IPS-NIHi7 (cell line): ENCODE results near the gene RUVBL2.
"Not testable (repeated sequence)": the region's sequence is repeated elsewhere in the genome, so short reads cannot be mapped to it uniquely, and the experiment has no call there.

Experiments used
- DNase-seq: peaks from one replicate; pipeline ENCODE4 v3.0.0; 2012; ENCODE audit warnings: mixed read lengths; ENCODE audit errors: extremely low spot score

RUVBL2 gene

DNA sequence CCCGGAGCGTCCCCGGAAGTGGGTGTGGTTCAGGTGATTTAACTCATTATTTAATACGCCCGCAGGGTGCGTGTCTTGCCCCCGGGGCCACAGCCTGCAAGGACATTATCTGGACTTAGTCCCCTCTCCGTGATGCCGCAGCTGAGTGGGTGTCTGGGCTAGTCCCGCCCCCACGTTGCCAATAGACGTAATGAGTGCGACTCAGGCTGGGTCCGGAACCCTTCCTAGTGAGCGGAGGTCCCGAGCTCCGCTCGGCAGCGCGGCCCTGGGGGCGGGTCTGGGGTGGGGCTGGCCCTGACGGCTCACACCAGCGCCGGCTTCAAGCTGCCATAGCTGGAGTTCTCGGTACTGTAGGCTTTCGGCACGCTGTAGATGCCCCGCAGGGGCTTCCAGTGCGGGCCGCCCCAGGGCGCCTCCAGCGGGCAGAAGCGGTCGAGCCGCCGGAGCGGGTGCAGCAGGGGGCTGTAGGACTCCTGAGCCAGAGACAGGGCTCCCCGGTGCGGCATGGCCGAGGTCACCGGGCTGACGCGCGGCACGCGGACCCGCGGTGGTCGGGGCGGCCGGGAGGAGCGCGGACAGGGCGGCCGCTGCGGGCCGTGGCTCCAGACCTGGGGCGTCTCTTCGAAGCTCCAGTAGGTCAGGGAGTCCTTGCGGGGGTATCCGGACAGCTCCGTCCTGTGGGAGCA is 24.1 kb downstream of the RUVBL2 start:
- DNase-seq, result peak; percentile 85

DNA sequence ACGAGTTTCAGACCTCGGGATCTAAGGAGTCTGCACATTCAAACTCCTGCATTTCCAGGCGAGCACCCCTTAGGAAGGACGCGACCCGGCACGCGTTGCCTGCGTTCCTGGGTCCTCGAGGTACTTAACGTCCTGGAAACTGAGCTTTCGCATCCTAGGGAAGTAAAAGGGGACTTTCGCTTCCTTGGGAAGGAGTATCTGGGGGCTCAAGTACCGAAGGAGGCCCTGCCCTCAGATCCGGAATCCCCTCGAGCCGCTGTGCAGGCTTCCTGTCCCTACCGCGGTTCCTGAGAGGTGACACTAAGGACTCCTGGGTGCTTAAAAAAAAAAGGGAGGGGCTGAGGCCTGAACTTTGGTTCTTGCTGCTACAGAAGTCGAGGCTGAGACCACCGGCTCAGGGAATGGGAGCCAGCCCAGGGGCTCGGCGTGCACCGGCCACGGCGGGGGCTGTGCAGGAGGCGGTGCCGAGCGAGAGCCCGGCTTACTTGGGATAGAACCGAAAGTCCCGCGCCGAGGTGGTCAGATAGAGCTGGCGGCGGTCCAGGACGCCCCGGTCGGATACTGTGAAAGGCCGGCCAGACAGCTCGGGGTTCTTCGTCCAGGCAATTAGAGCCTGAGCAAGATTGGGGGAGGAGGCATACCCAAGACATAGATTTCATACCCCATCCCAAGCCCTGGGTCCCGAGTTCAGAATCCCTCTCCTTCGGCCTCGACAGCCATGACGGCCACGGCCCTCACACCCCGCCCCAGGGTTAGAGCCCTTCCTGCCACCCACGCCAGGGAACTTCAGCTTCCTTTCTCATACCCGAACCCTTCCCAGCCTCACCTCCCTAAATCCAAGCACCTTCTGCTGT is 24.9 kb downstream of the RUVBL2 start:
- not testable (repeated sequence) for DNase-seq

DNA sequence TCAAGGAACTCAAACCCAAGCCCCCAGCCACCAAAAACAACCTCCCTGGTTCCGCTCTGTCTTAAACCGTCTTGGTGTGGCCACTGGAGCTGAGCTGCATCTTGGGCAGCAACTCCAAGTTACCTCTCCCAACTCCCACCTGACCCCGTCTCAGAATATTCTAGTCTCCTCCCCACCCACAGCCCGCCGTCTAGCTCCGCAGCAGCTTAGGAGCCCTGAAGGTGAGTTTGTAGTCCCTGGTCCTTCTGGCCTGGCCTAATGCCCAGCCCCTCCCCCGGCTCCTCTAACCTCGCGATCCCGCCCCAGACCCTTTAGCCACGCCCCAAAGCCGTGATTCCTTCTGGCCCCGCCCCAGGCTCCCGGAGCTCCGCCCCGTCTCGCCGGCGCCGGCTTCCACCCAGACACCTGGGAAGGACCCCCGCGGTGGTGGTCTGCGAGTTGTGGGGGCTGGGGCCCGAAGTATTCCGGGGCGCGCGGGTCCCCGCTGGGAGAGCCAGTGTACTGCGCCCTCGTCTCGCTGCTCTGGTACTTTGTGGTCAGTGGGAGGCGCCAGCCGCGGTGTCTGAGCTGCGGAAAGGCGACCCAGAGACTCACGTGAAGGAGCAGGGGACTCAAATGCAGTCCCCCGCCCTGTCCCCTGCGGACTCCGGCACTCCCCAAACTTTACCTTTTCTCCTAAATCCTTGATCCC is 25.7 kb downstream of the RUVBL2 start:
- DNase-seq, result peak; percentile 79

DNA sequence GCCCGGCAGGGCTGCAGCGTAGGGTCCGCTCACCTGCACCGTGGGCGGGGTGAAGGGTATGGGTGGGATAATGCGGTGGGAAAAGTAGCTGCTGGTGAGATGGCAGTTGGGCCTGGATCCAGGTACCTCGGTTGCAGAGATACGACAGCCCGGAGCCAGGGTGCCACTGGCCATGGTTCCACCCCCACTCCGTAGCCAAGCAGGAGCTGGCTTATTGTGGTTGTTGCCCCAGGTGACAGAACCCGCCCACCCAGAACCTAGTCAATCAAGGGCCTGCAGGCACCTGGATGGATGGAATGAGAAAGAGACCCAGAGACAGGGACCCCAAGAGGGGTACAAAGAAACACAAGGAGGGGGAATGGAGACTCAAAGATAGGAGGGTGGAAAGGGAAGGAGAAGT is 26.7 kb downstream of the RUVBL2 start:
- DNase-seq, result peak; percentile 41

DNA sequence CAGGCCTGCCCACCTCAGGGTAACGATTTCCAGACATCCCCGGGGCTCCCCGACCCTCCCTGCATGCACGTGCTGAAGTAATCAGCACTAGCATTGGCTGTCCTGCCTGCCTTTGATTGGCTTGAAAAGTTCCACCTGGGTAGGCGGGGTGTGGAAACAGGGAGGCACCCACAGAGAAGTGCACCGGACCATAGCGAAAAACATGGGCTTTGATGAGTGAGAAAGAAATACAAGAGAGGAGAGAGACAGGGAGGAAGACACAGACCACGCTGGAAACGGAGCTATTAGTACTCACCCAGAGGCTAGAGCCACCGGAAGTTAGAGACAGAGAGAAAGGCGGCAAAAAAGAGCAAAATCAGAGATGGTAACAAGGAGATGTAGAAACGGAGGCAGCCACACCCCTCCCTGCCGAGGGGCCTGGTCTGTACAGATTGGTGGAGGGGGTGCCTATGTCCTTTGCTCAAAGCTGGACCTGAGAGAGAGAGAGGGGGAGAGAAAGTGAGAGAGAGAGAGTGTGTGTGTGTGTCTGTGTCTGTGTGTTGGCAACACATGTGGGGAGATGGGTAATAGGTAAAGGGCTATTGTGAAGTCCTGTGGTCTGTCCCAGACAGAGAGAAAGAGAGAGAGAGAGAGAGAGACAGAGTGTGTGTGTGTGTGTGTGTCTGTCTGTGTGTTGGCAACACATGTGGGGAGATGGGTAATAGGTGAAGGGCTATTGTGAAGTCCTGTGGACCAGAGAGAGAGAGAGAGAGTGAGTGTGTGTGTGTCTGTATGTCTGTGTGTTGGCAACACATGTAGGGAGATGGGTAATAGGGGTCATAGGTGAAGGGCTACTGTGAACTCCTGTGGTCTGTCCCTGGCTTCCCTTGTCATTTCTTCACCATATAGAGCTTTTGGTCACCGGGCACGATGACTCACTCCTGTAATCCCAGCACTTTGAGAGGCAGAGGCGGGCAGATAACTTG is 27.5 kb downstream of the RUVBL2 start:
- no peak for DNase-seq

DNA sequence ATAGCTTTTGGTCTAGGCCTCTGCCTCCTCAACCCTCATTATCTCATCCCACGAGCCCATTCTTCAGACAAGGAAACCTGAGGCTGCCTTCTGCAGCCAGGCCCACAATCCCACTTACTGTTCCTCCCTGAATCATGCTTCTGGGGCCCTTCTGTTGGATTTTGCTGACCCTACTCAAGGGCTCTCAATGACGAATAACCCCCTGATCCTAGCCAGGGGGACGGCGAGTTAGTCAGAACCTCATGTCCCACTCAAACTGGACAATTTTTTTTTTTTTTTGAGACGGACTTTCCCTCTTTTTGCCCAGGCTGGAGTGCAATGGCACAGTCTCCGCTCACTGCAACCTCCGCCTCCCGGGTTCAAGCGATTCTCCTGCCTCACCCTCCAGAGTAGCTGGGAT is 28.4 kb downstream of the RUVBL2 start:
- no peak for DNase-seq

DNA sequence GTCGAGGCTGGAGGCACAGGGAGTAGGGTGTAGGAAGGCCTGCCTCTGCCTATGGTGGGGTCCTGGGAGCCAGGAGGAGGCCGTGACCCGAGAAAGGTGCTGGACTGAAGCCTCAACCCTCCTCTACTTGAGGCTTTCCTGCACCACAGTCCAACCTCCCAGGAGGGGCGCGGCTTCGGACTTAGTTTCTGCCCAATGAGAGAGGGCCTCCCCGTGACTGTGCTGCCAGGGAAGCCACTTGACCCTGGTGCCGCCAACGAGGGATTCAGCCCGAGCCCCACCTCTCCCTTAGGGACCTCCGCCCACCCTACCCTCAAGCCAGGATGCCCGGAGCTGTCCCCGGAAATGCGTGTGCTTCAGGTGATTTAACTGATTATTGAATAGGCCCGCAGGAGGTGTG is 30.5 kb downstream of the RUVBL2 start, which contains the start of gene CGB3:
CGB3 (minus strand) TSS at position 101 of the 400 bp plus-strand sequence. CDS start 362 bp downstream, outside the sequence.
- not testable (repeated sequence) for DNase-seq

DNA sequence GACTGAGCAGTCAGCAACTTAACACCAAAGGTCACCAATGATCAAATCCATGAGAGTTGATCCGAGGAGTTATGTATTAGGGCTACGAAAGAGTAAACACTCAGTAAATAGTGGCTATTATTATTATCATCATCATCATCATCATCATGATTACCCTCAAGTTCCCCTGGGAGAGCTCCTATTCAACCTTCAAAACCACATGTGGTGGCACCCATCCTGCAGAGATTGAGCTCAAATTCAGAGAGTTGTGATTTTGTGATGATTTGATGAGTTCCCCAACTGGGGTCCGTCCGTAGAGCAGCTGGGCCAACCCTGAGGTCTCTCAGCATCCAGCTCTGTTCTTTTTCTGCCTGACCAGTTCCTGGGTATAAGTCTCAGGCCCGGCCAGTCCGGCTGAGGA is 31.4 kb downstream of the RUVBL2 start:
- DNase-seq, result not testable (repeated sequence)

DNA sequence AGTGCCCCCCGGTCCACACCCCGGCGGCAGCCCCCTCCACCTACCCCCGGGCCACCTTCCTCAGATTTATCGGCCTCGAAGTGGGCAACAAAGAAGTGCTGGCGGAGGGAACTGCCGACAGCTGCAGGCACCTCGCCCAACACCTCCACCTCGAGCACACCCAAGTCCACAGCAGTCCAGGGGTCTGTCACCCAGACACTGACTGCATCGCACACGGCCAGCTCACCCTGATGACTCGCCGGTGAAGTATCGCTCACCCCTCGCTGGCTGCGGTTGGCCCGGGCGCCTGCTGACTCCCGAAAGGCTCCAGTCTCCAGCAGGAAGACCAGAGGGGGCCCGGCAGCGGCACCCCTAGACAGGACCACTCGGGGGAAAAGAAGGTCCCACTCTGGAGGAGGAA is 31.9 kb downstream of the RUVBL2 start:
- DNase-seq, result not testable (repeated sequence)

DNA sequence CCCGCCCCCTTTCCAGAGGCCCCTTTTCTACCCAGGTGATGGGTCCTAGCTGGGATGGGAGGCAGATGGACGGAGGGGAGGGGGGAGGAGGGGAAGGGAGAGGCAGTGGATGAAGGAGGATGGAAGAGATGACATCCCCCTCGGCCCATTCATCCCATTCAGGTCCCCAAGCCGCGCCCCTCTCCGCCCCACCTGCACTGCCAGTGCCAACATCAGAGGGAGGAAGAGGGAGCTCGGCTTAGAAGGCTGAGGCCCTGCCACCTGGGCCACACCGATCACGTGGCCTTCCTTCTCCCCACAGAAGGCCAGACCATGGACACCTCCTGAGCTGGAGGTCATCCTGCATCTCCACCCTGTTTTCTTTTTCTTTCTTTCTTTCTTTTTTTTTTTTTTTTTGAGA is 35.0 kb downstream of the RUVBL2 start:
- not testable (repeated sequence) for DNase-seq

DNA sequence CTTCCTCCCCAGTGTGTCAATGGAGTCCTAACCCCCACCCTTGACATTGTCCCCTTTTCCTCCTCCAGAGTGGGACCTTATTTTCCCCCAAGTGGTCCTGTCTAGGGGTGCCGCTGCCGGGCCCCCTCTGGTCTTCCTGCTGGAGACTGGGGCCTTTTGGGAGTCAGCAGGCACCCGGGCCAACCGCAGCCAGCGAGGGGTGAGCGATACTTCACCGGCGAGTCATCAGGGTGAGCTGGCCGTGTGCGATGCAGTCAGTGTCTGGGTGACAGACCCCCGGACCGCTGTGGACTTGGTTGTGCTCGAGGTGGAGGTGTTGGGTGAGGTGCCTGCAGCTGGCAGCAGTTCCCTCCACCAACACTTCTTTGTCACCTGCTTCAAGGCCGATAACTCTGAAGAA is 36.1 kb downstream of the RUVBL2 start:
- not testable (repeated sequence) for DNase-seq

DNA sequence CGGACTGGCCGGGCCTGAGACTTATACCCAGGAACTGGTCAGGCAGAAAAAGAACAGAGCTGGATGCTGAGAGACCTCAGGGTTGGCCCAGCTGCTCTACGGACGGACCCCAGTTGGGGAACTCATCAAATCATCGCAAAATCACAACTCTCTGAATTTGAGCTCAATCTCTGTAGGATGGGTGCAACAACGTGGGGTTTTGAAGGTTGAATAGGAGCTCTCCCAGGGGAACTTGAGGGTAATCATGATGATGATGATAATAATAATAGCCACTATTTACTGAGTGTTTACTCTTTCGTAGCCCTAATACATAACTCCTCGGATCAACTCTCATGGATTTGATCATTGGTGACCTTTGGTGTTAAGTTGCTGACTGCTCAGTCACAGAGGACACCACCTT is 36.6 kb downstream of the RUVBL2 start:
- not testable (repeated sequence) for DNase-seq

DNA sequence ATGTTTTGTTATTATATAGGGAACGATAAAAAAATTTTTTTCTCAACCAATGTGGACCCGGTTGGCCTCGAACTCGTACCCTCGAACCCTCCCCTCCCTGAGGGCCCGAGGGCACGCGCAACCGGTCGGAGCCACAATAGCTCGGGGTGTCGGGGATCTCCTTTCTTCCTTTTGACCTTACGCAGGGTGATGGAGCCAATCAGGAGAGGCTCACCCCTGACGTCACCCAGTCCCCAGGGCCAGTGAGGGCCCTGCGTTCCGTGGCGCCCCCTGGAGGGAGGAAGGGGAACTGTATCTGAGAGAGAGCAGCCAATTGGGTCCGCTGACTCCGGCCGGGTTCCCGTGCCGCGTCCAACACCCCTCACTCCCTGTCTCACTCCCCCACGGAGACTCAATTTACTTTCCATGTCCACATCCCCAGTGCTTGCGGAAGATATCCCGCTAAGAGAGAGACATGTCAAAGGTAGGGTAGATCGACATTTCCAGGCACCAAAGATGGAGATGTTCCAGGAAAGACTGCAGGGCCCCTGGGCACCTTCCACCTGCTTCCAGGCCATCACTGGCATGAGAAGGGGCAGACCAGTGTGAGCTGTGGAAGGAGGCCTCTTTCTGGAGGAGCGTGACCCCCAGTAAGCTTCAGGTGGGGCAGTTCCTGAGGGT is 38.1 kb downstream of the RUVBL2 start, which contains the start of gene CGB2:
CGB2 (plus strand) TSS at position 249 of the 660 bp plus-strand sequence; CDS start at position 455, 206 bp downstream.
- DNase-seq, result peak; percentile 74

DNA sequence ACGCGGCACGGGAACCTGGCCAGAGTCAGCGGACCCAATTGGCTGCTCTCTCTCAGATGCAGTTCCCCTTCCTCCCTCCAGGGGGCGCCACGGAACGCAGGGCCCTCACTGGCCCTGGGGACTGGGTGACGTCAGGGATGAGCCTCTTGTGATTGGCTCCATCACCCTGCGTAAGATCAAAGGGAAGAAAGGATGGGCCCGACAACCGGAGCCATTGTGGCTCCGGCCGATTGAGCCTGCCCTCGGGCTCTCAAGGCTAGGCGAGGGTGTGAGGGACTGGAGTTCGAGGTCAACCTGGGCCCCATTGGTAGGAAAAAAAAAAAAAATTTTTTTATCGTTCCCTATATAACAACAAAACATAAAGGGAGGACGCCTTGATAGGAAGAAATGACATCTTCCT is 43.1 kb downstream of the RUVBL2 start, which contains the start of gene CGB1:
CGB1 (minus strand) TSS at position 81 of the 400 bp plus-strand sequence. CDS start 184 bp downstream, outside the sequence.
- DNase-seq, result peak; percentile 54

DNA sequence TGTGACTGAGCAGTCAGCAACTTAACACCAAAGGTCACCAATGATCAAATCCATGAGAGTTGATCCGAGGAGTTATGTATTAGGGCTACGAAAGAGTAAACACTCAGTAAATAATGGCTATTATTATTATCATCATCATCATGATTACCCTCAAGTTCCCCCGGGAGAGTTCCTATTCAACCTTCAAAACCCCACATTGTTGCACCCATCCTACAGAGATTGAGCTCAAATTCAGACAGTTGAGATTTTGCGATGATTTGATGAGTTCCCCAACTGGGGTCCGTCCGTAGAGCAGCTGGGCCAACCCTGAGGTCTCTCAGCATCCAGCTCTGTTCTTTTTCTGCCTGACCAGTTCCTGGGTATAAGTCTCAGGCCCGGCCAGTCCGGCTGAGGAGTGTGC is 44.4 kb downstream of the RUVBL2 start:
- DNase-seq, result not testable (repeated sequence)

DNA sequence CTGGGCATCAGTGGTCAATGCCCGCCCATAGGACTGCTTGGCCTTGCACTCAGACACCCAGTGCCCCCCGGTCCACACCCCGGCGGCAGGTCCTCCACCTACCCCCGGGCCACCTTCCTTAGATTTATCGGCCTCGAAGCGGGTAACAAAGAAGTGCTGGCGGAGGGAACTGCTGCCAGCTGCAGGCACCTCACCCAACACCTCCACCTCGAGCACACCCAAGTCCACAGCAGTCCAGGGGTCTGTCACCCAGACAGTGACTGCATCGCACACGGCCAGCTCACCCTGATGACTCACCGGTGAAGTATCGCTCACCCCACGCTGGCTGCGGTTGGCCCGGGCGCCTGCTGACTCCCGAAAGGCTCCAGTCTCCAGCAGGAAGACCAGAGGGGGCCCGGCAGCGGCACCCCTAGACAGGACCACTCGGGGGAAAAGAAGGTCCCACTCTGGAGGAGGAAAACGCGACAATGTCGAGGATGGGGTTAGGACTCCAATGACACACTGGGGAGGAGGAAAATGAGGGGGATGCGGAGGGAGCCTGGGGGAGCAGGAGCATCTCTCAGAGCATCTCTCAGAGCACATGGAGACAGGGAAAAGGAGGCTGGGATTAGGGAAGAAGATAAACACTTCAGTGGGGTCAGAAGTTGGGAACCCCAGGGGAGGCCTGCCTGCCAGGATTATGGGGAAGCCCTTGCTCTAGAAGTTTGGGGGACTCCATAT is 45.0 kb downstream of the RUVBL2 start:
- not testable (repeated sequence) for DNase-seq

DNA sequence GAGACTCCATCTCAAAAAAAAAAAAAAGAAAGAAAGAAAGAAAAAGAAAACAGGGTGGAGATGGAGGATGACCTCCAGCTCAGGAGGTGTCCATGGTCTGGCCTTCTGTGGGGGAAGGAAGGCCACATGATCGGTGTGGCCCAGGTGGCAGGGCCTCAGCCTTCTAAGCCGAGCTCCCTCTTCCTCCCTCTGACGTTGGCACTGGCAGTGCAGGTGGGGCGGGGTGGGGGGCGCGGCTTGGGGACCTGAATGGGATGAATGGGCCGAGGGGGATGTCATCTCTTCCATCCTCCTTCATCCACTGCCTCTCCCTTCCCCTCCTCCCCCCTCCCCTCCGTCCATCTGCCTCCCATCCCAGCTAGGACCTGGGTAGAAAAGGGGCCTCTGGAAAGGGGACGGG is 46.0 kb downstream of the RUVBL2 start:
- not testable (repeated sequence) for DNase-seq

DNA sequence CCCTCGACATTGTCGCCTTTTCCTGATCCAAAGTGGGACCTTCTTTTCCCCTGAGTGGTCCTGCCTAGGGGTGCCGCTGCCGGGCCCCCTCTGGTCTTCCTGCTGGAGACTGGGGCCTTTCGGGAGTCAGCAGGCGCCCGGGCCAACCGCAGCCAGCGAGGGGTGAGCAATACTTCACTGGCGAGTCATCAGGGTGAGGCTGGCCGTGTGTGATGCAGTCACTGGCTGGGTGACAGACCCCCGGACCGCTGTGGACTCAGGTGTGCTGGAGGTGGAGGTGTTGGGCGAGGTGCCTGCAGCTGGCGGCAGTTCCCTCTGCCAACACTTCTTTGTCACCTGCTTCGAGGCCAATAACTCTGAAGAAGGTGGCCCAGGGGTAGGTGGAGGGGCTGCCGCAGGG is 48.5 kb downstream of the RUVBL2 start:
- no peak for DNase-seq

DNA sequence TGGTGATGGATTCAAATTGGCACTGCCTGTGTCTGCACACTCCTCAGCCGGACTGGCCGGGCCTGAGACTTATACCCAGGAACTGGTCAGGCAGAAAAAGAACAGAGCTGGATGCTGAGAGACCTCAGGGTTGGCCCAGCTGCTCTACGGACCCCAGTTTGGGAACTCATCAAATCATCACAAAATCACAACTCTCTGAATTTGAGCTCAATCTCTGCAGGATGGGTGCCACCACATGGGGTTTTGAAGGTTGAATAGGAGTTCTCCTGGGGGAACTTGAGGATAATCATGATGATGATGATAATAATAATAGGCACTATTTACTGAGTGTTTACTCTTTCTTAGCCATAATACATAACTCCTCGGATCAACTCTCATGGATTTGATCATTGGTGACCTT is 49.0 kb downstream of the RUVBL2 start:
- not testable (repeated sequence) for DNase-seq

DNA sequence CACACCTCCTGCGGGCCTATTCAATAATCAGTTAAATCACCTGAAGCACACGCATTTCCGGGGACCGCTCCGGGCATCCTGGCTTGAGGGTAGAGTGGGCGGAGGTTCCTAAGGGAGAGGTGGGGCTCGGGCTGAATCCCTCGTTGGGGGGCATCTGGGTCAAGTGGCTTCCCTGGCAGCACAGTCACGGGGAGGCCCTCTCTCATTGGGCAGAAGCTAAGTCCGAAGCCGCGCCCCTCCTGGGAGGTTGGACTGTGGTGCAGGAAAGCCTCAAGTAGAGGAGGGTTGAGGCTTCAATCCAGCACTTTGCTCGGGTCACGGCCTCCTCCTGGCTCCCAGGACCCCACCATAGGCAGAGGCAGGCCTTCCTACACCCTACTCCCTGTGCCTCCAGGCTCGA is 49.9 kb downstream of the RUVBL2 start, which contains the start of gene CGB5:
CGB5 (plus strand) TSS at position 301 of the 400 bp plus-strand sequence. CDS start 362 bp downstream, outside the sequence.
- DNase-seq, result not testable (repeated sequence)
